ENCODE measurements around the gene ZNF574.

DNA sequence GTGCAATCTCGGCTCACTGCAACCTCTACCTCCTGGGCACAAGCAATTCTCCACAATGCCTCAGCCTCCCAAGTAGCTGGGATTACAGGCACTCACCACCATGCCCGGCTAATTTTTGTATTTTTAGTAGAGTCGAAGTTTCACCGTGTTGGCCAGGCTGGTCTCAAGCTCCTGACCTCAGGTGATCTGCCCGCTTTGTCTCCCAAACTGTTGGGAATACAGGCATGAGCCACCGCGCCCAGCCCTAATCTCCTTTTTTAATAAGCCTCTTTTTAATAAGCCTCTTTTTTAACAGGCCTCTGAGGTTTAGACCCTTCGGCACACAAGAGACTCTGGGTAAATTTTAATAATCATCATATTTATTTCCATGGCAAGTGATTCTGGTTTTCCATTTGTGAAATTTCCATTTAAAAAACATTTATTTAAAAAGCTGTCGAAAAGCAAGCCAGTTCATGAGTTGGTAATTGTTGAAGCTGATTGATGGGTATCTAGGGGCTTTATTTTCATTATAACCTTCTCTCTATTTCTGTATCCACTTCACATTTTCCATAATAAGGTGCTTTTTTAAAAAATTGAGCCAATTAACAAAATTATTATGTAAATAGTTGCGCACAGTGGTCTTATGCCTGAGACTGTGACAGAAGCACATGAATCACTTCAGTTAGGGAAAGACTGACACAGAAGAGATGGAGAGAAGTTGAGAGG is 44.5 kb downstream of the ZNF574 start:
- TF ChIP-seq, protein P1, sequence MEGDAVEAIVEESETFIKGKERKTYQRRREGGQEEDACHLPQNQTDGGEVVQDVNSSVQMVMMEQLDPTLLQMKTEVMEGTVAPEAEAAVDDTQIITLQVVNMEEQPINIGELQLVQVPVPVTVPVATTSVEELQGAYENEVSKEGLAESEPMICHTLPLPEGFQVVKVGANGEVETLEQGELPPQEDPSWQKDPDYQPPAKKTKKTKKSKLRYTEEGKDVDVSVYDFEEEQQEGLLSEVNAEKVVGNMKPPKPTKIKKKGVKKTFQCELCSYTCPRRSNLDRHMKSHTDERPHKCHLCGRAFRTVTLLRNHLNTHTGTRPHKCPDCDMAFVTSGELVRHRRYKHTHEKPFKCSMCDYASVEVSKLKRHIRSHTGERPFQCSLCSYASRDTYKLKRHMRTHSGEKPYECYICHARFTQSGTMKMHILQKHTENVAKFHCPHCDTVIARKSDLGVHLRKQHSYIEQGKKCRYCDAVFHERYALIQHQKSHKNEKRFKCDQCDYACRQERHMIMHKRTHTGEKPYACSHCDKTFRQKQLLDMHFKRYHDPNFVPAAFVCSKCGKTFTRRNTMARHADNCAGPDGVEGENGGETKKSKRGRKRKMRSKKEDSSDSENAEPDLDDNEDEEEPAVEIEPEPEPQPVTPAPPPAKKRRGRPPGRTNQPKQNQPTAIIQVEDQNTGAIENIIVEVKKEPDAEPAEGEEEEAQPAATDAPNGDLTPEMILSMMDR (IDR thresholded peaks at IDR 0.05; ENCODE audit: insufficient read depth, low read length), result no peak
- TF ChIP-seq POLR2AphosphoS5 (IDR thresholded peaks at IDR 0.05; ENCODE audit: low read depth), result no peak
- TF ChIP-seq, protein P2, sequence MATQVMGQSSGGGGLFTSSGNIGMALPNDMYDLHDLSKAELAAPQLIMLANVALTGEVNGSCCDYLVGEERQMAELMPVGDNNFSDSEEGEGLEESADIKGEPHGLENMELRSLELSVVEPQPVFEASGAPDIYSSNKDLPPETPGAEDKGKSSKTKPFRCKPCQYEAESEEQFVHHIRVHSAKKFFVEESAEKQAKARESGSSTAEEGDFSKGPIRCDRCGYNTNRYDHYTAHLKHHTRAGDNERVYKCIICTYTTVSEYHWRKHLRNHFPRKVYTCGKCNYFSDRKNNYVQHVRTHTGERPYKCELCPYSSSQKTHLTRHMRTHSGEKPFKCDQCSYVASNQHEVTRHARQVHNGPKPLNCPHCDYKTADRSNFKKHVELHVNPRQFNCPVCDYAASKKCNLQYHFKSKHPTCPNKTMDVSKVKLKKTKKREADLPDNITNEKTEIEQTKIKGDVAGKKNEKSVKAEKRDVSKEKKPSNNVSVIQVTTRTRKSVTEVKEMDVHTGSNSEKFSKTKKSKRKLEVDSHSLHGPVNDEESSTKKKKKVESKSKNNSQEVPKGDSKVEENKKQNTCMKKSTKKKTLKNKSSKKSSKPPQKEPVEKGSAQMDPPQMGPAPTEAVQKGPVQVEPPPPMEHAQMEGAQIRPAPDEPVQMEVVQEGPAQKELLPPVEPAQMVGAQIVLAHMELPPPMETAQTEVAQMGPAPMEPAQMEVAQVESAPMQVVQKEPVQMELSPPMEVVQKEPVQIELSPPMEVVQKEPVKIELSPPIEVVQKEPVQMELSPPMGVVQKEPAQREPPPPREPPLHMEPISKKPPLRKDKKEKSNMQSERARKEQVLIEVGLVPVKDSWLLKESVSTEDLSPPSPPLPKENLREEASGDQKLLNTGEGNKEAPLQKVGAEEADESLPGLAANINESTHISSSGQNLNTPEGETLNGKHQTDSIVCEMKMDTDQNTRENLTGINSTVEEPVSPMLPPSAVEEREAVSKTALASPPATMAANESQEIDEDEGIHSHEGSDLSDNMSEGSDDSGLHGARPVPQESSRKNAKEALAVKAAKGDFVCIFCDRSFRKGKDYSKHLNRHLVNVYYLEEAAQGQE (IDR thresholded peaks at IDR 0.05; ENCODE audit: insufficient replicate concordance, low read depth), result no peak

Data from HL-60 (cell line).